ENCODE data around the gene KIF3A.

Gene KIF3A

DNA sequence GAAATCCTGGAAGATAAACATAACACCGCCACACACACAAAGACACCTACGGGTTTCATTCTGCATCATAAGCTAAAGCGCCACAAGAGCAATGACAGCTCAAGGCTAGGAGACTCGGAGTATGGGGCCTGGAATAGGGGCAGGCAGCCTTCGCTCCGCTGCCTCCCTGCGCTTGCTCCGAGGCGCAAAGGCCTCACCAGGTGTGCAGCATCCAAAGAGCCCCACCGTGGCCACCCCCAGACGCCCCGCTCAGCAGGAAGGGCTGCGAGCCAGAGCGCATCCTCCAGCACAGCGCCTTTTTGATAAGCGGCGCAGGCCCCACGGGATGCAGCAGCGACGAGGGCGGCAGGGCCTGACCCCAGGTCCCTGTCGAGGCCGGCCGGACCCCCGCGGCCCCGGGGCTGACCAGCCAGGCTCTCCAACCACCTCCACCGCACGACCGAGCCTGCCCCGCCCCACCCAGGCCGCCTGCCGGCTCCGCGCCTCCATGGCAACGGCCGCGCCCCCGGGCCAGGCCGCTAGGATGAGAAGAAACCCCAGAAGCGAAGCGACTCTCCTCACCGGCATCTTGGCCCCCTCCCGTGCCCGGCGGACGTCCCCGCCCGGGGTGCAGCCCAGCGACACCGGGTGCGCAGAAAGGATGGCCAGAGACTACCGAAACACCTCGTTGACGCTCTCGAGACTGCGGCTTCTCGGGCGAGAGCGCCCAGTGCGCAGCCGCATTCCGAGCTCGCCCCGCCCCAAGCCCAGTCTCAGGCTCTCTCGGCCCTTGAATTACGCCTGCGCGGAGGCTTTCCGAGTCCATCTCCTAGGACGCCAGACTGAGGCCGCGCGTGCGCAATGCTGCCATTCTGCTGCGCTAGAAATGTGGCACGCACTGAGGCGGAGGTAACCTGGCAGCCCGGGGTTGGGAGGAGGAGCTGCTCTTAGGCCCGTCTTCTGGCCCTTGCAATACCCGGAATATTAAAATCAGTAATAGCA lies at the start of gene KIF3A:
Gene KIF3A, minus strand, starts transcription at position 694 of the 981 bp plus-strand sequence. Its CDS starts 127 bp downstream, at position 567.
- peak; percentile 99 for DNase-seq

DNA sequence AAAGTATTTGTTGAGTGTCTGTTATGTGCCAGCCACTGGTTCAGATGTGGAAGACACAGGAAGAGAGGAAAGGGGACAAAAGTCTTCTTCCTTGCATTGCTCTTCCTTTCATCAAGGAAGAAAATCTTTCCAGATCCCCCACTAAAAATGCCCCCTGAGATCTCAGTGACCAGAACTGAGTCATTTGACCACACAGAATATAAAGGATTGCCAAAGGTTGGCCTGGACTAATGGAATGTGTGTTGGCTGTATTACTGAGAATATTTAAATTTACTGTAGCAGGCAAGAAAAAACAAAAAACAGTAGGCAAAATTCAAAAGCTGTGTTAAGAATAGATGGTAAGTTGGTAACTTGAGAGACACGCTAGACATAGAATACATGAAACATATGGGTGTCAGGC lies 49.7 kb upstream of the KIF3A start:
- no peak for DNase-seq

DNA sequence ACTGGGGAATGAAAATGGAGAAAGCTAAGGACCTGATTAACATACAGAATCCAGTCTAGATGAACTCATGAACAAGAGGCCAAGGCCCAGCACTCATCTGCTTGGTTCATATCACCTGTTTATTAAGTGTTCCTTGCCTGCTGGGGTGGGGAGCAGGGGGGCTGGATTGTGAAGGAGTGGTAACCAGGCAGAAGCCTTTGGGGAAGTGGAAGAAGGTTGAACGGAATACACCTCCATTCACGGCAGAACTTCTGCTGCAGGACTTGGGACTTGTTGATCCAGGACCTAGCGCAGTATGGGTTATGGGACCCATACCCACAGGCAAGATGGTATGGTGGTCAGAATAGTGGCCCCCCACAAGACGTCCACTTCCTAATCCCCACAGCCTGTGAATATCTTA lies 48.5 kb upstream of the KIF3A start:
- DNase-seq: no peak

DNA sequence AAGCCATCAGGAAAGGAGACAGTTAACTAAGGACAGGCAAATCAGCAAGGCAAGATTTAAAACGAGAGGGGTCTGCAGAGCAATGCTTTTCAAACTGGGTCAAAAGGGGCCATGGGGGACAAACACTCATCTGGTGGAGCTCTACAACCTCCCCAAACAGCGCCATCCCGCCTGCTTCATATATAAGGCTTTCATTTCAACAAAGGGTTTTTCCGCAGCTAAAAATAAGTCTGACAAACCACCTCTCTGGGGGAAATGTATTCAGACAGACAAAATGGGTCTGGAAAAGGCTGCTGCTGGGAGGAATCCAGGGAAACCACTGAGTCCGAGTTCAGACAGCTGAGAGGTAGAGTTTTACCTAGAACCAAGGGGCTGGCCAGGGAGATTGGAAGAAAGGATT lies 48.0 kb upstream of the KIF3A start:
- no peak for DNase-seq

DNA sequence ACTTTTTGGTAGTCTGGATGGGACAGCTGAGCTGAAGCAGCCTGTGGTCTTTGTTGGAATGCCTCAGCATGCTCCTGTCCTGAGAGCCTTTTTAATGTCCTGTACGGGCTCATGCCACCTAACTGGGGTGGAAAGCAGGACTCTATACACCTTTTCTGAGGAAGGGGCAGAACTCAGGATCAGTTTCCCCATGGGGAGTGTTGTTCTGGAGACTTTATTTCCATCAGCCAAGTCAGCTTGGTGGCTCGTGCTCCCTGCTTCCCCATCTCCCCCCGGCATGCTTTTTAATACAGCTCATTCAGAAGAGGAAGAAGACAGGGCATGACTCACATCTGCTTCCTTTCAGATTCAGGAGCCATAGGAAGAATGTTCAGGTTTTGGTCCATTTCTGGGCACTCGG lies 44.8 kb upstream of the KIF3A start:
- peak; percentile 70 for DNase-seq

DNA sequence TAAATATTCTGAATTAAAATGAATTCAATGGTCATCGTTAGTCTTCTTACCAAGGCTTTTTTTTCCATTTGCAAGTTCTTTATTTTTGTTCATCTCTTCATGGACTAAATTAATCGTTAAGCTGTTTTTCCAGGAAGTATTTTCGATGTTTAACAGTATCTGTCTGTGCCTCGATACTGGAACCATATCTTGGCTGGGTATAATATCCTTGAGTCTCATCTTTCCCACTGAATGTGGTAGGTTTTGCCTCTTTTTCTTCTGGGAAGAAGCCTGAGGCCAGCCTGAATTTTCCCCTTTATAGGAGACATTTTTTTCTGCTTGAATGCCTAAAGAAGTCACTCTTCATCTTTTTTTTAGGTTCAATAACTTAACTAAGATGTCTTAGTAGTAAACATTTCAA lies 43.7 kb upstream of the KIF3A start:
- no peak for DNase-seq

DNA sequence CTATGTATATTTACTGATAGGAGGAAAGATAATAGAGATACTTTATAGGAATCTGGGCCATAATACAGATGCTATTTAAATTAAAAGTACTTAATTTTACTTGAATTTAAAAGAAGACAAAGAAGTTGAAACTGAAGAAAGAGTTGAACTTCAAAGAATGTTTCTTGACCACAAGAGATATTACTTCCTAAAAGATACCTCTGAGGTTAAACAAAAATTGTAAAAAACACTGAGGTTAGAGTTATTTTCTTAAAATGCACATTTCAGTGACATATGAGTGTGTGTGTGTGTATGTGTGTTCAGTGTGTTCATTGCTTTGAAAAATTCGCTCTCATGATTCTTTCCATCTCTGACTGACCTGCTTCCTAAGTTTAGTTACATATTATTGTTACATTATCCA lies 43.2 kb upstream of the KIF3A start:
- no peak for DNase-seq

DNA sequence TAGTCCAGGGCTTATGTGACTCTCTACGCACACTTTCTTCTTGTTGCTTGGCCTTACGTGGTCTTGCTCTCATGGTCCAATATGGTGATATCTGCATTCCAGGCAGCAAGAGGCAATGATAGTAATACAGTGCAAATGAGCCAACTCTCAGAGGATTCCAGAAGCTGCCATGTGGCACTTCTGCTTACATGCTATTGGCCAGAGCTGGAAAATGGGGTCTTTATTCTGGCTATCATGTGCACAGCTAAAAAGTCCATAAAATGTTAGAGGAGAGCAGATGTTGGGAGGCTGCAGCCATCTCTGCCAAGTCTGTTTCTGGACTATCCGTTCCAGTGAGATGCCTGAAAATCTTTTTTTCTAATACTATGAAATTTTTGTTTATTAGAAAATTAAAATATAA lies 42.6 kb upstream of the KIF3A start:
- no peak for DNase-seq

DNA sequence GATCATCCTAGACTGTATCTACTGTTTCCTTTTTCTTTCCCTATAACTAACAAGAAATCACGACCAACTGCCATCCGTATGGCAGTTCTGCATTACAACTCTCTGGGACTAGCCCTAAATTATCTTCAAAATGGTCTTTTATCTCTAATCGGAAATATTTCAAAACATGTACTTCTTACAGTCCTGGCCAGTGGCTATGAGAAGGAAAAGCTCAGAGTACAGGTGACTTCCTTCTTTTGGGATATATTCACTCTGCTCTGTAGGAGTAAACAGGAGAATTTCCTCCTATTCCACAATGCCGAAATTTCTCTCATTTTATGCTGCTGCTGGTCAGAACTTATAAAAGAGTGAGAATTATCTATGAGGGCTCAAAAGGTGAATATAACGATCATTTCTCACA lies 41.5 kb upstream of the KIF3A start:
- DNase-seq: no peak

DNA sequence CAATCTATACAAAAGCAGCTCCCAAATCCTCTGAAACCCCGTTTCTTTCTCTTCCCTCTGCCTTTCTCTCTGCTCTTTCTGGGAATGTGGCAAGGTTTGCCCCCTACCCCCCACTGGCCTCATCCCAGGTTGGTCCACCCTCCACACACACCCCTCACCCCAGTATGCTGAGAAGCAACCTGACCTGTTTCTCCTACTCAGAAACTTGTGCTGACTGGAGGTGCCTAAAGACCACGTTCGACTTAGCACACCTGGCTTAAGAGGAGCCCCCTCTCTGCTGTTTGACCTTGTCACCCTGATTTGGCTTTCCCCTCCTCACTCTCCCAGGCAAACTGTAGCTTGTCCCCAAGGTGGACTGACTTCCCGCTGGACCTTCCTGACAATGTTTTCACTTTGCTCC lies 40.8 kb upstream of the KIF3A start:
- no peak for DNase-seq

DNA sequence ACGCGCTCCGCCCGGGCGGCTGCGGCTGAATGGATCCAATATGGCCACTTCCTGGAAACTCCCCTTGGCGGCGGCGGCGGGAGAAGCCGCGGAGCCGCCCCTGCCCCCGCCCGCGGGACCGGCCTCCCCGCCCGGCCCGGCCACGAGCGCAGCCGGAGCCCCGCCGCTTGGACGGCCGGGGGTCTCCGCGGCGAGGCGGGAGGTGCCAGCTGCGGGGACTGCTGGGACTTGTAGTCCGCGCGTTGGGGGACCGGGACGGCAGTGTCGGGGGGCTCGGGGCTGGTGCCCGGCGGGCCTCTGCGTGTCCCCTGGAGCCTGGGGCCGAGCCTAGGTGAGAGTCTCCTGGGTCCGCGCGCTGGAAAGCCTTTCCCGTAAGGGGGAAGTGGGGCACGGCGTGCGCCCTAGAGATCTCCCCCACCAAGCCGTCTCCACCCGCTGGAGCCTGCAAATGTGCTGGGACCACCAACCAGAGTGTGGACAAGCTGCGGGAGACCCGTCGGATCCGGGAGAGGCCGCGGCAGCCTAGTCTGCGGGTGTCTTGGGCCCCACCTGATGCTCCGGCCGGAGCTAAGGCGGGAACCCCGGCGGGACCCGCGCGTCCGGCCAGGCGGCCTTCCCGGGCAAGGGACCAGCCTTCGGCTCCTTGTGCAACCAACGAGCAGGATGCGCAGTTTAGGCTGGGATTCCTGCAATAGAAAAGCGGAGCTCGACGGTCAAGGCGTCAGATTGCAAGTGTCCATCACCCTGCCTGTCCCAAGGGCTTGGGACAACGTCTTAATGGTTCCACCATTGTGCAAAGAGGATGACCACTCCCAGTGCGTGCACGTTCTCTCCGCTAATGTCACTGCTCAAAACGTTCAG lies 40.1 kb upstream of the KIF3A start, which contains the start of gene SEPTIN8:
Gene SEPTIN8, minus strand, starts transcription at position 31 of the 861 bp plus-strand sequence. CDS start 102 bp downstream, outside the sequence.
- DNase-seq: peak; percentile 44

DNA sequence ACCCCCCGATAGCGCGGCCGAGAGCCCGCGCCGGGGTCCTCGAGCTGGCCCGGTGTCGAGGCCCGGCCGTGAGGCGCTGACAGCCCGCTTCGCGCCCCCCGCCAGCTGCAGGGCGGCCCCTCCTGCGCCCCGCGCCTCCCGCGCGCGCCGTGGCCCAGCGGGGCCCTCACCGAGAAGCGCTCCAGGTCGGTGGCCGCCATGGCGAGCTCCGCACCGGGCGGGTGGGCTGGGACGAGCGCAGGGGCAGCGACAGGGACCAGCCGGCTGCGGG lies 39.5 kb upstream of the KIF3A start:
- DNase-seq: no peak

DNA sequence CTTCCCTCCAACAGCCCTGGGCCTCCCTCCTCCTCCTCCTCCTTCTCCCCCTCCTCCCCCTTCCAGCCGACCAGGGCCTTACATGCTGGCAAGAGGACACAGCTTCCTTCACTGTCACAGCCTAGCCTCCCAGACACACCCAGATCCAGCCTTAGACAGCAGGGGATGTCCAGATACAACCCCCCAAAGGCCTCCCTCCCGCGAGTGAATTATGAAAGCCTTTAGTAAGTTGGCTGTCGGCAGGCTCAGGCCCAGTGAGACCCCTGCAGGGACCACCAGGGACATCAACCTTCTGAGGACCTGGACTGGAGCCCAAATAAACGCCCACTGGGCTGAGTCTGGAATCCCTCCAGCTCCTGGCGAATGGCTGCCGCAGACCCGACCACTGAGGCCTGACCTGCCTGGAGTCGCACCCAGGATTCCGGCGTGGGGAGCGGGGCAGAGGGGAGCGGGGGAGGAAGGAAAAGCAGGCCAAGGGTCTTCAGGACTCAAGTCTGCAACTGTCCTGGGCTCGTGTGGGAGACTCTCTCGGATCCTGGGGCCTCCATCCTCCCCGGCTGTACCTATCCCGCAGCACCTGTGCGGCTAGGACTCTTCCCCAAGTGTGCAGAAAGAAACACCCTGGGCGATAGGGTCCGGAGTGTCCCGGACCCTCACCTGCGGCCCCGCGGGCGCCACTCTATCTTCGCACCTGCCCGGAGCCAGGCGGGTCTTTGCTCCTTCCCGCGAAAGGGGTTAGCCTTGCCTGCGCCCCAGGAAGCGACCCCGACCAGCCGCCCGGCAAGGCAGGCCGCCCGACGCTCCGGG lies 39.0 kb upstream of the KIF3A start:
- no peak for DNase-seq

DNA sequence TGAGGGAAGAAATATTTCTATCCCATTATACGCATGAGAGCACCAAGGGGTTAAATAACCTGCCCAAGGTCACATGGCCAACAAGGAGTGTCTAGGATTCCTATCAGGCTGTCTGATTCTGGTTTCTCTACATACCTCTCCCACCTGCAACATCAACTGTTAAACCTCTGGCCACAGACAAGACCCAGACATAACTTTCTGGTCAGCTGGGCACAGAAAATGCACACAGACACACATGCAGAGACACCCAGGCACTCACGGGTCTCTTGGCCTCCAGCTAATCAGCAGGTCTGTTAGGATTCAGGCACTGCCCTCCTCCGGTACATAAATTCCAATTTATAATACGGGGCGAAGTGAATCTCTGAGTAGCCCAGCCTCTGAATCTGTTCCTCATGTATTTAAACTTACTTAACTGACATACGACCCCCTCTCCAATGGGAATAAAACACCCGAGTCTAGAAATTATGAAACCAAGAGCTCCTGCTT lies 38.2 kb upstream of the KIF3A start:
- DNase-seq: no peak

DNA sequence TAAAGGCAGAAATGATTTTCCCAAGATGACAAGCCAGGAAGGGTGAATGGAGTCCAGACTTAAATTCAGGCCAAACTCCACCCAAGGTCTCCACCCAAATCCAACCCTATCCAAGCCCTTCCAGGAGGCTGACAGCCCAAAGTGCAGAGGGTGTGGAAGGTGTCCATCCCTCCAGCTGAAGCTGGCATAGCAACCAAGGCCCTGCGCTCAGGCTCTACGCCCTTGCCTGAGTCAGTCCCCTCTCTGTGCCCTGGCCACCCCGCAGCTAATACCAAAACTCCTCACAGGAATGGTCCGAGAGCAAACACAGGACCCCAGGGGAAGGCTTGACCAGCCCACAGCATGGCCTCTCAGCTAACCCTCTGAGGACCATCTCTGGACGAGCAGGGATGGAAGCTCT lies 37.5 kb upstream of the KIF3A start:
- no peak for DNase-seq

DNA sequence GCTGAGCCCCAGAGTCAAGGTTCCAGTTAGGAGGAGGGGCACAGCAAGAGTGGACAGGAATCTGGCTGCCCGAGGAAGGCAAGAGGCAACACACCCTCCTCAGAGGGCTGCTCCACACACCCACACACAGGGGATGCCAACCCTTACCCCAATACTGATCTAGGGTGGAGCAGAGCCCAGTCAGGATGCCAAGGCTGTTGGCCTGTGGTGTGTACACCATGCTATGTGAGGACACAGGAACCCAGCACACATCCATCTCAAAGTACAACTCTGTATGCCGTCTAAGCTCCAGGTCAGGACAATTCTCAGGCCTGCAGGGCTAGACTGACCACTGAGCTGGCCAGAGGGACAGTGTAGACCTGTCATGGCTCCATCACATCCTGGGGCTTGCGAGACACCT lies 37.1 kb upstream of the KIF3A start:
- DNase-seq: no peak

DNA sequence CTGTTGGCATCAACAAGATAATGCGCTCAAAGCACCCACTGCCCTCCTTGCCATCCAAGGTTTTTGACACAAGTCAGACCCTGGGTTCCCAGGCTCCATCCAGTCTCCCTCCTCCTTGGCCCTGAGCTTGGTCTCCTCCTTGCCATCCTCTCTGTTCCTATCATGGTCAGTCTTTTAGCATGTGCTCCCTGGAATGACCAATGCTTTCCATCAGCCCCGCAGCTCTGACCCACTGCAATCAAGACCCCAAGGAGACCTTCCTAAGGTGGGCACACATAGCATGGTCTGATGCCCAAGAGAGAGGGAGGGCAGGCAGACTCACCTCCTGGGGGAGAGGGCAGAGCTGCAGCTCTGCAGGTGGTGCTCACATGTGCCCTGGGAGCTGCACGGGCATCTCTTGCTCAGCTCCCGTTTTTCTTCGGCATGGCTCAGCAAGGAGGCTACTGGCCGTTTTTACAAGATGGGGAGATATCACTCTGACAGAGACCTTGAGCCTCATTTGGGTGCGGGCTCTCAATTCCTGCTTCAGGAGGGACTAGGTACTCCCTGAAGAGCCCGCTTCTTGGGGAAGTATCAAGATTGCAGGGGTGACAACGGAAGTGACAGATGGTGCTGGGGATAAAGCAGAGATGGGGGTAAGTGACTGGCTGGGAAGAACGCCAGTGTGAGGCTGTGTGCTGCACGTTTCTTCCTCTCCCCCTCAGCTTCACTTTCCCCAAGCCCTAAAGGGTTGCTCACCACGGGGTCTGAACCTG lies 36.4 kb upstream of the KIF3A start:
- no peak for DNase-seq

DNA sequence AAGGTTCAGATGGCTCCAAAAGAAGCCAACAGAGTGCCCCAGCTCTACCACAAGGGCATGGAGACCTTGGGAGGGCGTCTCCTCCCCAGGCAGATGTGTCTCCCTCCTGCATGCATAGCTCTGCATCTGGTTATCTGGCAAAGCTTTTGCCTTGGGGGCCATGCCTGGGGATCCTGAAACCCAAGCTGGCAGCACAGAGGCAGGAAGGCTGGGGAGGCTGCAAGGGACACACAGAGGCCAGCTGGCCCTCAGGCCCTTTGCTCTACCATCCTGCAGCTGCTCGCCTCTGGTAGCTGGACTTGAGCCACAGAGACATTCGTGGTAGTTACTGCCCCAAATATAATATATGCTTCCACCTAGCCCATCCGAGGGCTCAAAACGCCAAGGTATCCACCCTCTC lies 35.8 kb upstream of the KIF3A start:
- no peak for DNase-seq

DNA sequence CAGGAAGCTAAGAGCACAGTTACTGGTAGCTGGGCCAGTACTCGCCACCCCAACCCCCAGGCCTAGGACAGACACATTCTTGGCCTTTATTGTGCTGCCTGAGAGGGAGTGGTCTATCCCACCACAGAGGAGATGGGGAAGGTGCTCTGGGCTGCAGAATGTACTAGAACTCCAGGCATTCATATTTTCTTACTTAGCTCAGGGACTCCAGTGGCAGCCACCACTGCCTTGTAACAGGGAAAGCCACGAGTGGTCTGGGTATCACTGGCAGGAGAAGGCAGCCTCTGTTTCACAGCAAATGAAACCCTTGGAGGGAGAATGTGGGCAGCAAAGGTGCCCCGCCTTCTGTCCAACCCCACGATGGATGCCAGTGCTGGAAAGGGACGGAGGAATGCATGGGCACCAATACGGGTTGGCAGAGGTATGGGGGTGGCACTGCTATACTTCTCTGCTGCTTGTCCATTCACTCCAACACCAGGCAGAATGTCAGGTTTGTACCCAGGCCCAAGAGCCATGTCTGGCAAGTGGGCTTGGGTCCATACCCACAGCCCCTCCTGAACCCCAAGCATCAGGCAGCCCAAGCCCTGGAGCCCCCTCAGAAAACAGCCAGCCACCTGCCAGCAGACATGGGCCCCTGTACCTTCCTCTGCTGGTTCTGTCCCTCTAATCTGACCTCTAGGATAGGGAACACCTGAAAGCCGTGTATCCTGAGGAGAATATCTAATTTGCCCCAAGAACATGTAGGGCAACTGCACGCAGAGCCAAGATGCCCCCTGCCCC lies 35.1 kb upstream of the KIF3A start:
- DNase-seq: no peak

DNA sequence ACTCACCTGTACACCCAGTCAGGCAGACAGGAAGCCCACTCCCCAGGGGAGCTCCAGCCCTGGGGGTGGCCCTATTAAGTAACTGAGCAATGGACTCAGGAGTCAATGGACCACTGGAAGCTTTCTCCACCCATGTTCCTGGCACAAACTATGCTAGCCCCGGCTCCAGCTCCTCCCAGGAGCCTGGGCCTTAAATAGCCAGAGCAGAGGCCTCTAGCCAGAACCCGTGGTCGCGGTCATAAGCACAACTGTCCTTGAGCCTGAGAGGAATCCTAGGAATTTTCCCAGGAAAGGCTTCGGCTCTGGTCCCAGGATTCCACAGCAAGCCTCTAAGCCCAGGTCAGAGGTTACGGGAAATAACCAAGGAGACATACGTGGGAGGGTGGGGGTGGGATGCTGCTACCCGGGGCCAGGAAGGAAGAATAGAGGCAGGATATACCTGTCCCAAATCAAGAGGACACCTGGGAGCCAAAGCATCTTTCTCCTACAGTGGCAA lies 34.2 kb upstream of the KIF3A start:
- no peak for DNase-seq

Measured in inflammatory macrophage treated with lipopolysaccharide for 4 hours (primary cell).